Gastroesophageal sphincter (tissue), 4 donors: ENCODE measurements around the gene SPAG16. TPM values are rescaled to one million over a fixed set of nuclear protein-coding genes. Genes with fewer than 3 reads are reported as not detected.

Experiments used
- ATAC-seq: fragments of 150-250 bp; one replicate; pipeline ENCODE4 v1.9.1; 2016; ENCODE audit warnings: mild to moderate bottlenecking, moderate library complexity
- H3K27ac ChIP-seq, 4 donors: fragments of 200-600 bp; sonication (generic) in 3 of 4; 1 replicate in 3 of 4; 2 replicates in 1 of 4; pipeline ENCODE4 v1.5.1; 2016 to 2019
- H3K27me3 ChIP-seq: fragments of 200-600 bp; sonication (generic); one replicate; pipeline ENCODE4 v1.5.1; 2019
- H3K36me3 ChIP-seq, 2 donors: fragments of 200-600 bp; sonication (generic); one replicate each; pipeline ENCODE4 v1.5.1; 2019; ENCODE audit warnings: control low read depth in 1 of 2
- H3K4me1 ChIP-seq, 3 donors: fragments of 200-600 bp; sonication (generic); 1 replicate in 2 of 3; 2 replicates in 1 of 3; pipeline ENCODE4 v1.5.1; 2016 to 2019; ENCODE audit warnings: control low read depth in 2 of 3
- H3K4me3 ChIP-seq, 2 donors: fragments of 200-600 bp; sonication (generic); one replicate each; pipeline ENCODE4 v1.5.1; 2019; ENCODE audit warnings: mild to moderate bottlenecking in 1 of 2, moderate library complexity in 1 of 2
- H3K9me3 ChIP-seq, 3 donors: fragments of 200-600 bp; sonication (generic); one replicate each; pipeline ENCODE4 v1.5.1; 2017 to 2019; ENCODE audit warnings: control low read depth in 2 of 3
- CTCF ChIP-seq, 4 experiments: fragments of 200-600 bp in 2 of 4; fragments of 450-650 bp in 2 of 4; sonication (generic) in 1 of 4; IDR thresholded peaks; one replicate each; pipeline ENCODE4 v1.5.1; 2017 to 2019; ENCODE audit warnings: antibody characterized with exemption in 4 of 4, mild to moderate bottlenecking in 2 of 4, moderate library complexity in 2 of 4
- EP300 ChIP-seq: sonication (generic); formaldehyde crosslinking; IDR thresholded peaks from one replicate; pipeline ENCODE4 v1.6.1; 2017; ENCODE audit warnings: antibody characterized with exemption, mild to moderate bottlenecking
- POLR2A ChIP-seq, 2 donors: fragments of 450-650 bp; IDR thresholded peaks; one replicate each; pipeline ENCODE4 v1.6.1; 2017; ENCODE audit warnings: antibody characterized with exemption in 2 of 2, mild to moderate bottlenecking in 2 of 2, moderate library complexity in 1 of 2
- POLR2AphosphoS5 ChIP-seq: sonication (generic); formaldehyde crosslinking; IDR thresholded peaks from one replicate; pipeline ENCODE4 v1.6.1; 2017; ENCODE audit warnings: antibody characterized with exemption
- WGBS, 2 donors: methylation state at CpG; one replicate each; pipeline ENCODE4 v1.1.5; 2018; ENCODE audit warnings: low coverage in 1 of 2; 5-methylcytosine and 5-hydroxymethylcytosine counted together
- total RNA-seq, 4 donors: library from RNA; depleted of rRNA; stranded (reverse); fragments of >200 nt; gene quantifications; one replicate each; pipeline ENCODE4 v1.1.0, GENCODE V29; 2016

SPAG16 gene
- total RNA-seq, 4 donors from 2014 or later: 28.9 to 39.8 (median 36.7) TPM

DNA sequence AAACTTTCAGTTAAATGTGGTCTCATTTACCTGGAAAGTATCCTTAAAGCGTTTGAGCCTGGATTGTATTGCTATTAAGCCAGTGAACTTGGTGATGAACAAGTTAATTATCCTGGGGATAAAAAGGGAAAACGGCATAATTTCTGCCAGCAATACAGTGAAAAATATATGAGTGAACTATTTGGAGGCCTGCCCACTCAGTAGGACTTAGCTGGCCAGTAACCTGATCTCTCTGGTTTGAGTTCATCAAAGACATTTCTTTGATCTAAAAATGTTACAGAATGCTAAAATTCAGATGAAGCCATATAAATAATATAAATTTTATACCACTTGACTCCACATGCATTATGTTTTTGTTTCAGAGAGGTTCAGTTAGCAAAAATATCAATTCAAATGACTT, 885.5 kb downstream of the SPAG16 start:
- H3K36me3 ChIP-seq: no peaks in the 10 kb centered on the region
- H3K4me1 ChIP-seq: no peaks in the 10 kb centered on the region
- 28 to 44% methylated on average over 2 of the region's 2 CpGs for WGBS, 2 donors
- TF ChIP-seq EP300: no peak
- no peak for TF ChIP-seq POLR2A (IDR thresholded peaks at IDR 0.05)
- no peak for TF ChIP-seq POLR2AphosphoS5
- no peak for TF ChIP-seq CTCF (IDR thresholded peaks at IDR 0.05)
- no peaks in the 10 kb centered on the region for H3K27me3 ChIP-seq
- no peaks in the 10 kb centered on the region for H3K9me3 ChIP-seq
- no peak overlapping the region for H3K4me3 ChIP-seq
- no peak overlapping the region for H3K27ac ChIP-seq
- ATAC-seq: no peak

GRCh38 chr2:214174563-214174962, 890.3 kb downstream of the SPAG16 start:
- H3K9me3 ChIP-seq: no peaks in the 10 kb centered on the region
- no peak for ATAC-seq
- H3K4me3 ChIP-seq: no peak overlapping the region
- H3K27ac ChIP-seq: no peak overlapping the region
- H3K27me3 ChIP-seq: no peaks in the 10 kb centered on the region
- H3K36me3 ChIP-seq: no peaks in the 10 kb centered on the region
- no peaks in the 10 kb centered on the region for H3K4me1 ChIP-seq
- TF ChIP-seq CTCF (IDR thresholded peaks at IDR 0.05): no peak
- TF ChIP-seq POLR2A (IDR thresholded peaks at IDR 0.05): no peak
- TF ChIP-seq POLR2AphosphoS5: no peak
- TF ChIP-seq EP300: no peak
- 0 to 17% methylated on average over 1 of the region's 1 CpG for WGBS, 2 donors

- no peak overlapping the region for H3K4me3 ChIP-seq
- no peaks in the 10 kb centered on the region for H3K36me3 ChIP-seq
- H3K27ac ChIP-seq: no peak overlapping the region
- no peak for TF ChIP-seq POLR2A (IDR thresholded peaks at IDR 0.05)
- TF ChIP-seq EP300: no peak
- TF ChIP-seq POLR2AphosphoS5: no peak
- no peak for TF ChIP-seq CTCF (IDR thresholded peaks at IDR 0.05)
- WGBS, 2 donors: 36 to 93% methylated on average over 1 of the region's 1 CpG
- no peaks in the 10 kb centered on the region for H3K27me3 ChIP-seq
- H3K4me1 ChIP-seq: no peaks in the 10 kb centered on the region
- H3K9me3 ChIP-seq: no peaks in the 10 kb centered on the region
- no peak for ATAC-seq
Observed at GRCh38 chr2:214180071-214180470, 895.8 kb downstream of the SPAG16 start.

DNA sequence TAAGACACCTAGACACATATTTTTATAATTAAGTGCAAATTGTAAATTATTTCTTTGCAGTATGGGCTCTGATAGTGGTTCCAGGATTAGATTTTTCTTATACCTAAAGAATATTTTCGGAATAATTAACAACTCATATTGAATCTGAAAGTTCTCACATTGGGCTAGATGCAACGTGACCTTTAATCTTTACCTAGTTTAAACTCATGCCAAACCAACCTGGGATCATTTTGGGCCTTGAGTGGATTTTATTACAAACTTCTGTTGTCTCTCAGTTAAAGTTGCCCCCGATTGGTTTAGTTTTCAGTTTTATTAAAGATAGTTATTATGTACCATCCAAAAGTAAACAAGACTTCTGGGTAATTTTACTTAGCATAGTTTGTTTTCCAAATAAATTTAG, 896.4 kb downstream of the SPAG16 start:
- ATAC-seq: no peak
- WGBS, 2 donors: 77 to 79% methylated on average over 3 of the region's 3 CpGs
- Histone ChIP-seq H3K36me3 (no peaks in the 10 kb centered on the region), H3K27ac (no peak overlapping the region), H3K9me3 (no peaks in the 10 kb centered on the region), H3K4me3 (no peak overlapping the region), H3K27me3 (no peaks in the 10 kb centered on the region), H3K4me1 (no peaks in the 10 kb centered on the region)
- TF ChIP-seq CTCF (IDR thresholded peaks at IDR 0.05) (no peak), POLR2AphosphoS5 (no peak), POLR2A (IDR thresholded peaks at IDR 0.05) (no peak), EP300 (no peak)

DNA sequence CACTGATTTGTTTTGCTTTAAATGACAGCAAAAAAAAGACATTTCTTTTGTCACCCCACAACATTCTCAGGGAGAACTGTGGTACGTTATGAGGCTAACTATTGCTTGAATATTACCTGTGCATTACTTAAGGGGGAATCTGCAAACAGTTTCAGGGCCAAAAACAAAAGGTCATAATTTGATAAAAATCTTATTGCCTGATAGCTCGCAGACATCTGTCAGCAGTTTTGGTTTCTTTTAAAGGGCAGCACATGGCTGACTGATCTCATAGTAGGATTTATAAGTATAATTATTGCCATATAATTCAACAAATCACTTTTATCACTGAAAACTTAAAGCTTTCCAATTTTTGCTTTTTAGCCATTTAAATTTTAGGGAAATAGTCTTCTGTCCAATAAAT, 900.2 kb downstream of the SPAG16 start:
- 74 to 89% methylated on average over 2 of the region's 2 CpGs for WGBS, 2 donors
- H3K36me3 ChIP-seq: no peaks in the 10 kb centered on the region
- H3K27me3 ChIP-seq: no peaks in the 10 kb centered on the region
- no peaks in the 10 kb centered on the region for H3K9me3 ChIP-seq
- H3K4me1 ChIP-seq: no peaks in the 10 kb centered on the region
- no peak for ATAC-seq
- no peak overlapping the region for H3K27ac ChIP-seq
- TF ChIP-seq POLR2A (IDR thresholded peaks at IDR 0.05) (no peak), POLR2AphosphoS5 (no peak), CTCF (IDR thresholded peaks at IDR 0.05) (no peak), EP300 (no peak)
- H3K4me3 ChIP-seq: no peak overlapping the region
